ENCODE measurements around the gene PTPRN2.
"Not testable (repeated sequence)": the region's sequence is repeated elsewhere in the genome, so short reads cannot be mapped to it uniquely, and the experiment has no call there.

Gene PTPRN2

DNA sequence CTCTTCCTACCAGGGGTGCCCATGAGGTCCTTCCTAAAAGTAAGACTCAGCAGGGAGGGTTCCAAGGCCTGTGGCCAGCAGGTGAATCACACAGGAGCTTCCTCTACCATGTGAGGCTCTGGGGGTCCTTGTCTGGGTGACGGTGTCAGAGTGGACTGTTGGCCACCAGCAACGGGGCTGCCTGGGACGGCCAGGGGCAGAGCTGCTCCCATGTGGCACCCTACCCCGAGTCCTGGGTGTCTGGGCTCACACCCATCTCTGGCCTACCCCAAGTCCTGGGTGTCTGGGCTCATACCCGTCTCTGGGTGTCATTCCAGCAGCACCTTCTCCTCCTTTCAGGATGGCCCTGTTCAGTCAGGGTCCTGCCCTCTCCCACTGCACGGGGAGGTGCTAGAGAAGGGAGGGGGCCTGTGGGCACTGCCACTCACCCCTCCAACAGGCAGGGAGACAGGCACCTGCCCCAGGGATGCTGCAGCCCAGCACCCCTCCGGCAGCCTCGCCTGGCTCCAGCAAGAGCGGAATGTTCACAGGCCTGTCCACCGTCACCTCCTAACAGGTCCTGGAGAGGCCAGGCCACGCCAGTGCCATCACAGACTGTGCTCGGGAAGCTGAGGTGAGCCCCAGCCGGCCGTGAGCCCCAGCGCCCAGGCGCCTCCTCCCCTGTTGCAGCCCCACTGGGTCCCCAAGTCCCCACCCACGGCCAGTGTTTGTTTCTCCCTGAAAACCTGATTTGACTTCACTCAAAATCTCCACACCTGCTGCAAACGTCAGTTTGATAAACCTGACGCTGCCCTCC is 143.7 kb downstream of the PTPRN2 start:
- no peak for DNase-seq (ENCODE audit: low read depth in 2 of 2)

DNA sequence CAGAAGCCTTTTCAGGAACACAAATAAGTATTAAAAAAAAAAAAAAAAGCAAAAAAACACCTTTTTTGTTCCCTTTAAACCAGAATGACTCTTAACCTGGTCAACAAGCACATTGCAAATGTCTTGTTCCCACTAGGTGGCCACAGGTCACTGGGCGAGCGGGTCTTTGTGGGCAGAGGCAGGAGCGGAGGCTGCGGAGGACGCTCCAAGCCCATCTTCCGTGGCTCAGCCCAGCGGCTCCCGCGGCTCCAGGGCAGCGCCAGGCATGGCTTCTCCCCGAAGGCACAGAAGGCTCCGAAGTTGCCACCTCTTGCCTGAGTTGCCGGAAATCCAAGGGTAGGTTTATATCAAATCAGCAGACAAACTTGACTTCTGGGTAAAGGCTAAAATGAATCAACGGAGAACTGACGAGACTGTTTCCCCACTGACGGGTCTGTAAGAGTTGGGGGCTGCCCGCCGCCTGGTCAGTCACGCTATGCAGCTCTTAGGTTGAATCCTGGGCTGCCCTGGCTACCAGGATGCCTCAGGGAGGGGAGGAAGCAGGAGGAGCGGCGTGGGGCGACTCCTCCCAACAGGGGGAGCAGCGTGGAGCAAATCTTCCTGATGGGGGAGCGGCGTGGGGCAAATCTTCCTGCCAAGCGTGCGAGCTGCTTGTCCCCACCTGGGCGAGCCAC is 144.5 kb downstream of the PTPRN2 start:
- no peak for DNase-seq (ENCODE audit: low read depth in 2 of 2)

DNA sequence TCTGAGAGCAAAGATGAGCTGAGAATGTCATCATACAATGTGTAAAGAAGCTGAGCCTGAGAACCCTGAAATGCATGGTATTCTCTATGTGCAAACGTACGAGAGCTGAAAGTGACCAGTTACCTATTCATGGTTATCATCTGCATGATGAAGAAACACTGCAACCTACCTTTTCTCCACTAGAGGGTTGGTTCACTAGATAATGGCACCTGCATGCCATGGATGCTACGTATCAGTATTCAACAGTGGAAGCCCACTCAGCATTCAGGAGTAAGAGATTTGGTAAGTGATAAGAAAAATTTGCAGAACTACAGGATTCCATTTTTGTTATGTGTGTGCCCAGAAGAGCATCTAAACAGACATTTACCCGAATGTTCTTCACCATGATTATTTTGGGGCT is 145.4 kb downstream of the PTPRN2 start:
- no peak for DNase-seq (ENCODE audit: low read depth in 2 of 2)

DNA sequence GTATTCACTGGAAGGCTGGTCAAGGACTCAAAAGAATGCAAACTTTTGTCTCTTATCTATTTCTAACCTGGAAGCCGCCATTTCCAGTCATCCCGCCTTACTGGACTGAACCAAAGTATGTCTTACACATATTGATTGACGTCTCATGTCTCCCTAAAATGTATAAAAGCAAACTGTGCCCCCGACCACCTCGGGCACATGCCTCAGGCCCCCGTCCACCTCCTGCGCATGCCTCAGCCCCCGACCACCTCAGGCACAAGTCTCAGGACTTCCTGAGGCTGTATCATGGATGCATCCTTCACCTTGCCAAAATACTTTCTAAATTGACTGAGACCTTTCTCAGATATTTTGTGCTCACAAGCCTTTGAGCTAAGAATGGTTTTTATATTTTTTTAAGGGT is 148.6 kb downstream of the PTPRN2 start:
- DNase-seq (ENCODE audit: low read depth in 2 of 2), result no peak

DNA sequence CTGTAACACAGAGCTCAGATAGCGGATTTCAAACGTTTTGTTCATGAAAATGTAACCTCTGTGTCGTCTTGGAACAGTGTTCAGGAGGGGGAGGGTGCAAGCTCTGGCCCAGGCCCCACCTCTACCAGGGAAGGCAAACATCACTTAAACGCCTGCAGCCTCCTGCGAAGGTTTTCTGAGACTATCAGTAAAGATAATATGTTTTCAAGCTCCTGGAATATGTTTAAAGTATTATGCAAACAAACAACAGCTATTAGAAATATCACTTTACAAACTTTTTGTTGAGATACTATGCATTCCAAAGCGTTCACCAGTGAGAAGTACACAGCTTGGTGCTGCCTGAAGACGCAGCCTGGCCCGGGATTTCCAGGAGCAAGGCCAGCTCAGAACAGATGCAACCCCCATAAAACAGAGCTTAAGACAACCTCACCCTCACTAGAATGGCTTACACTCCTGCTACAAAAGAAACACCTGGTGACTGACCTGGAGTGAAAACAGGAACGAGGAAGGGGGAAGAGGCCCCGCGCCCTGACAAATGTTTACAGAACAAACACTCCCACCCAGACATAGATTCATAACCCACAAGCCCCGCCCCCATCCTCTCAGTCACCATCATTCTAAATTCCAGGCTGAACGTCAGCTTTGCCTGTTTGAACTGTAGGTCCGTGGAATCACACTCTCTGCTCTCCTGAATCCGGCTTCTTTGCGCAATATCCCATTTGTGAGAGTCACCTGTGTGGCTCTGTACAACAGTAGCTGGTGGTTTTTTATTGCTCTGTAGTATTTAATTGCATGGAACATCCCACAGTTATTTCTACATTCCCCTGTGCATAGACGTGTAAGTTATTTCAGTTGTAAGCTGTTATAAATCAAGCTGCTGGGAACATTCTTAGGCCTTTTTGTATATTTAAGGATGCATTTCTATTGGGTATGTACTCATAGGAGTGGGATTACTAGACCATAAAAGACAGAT is 155.0 kb downstream of the PTPRN2 start:
- no peak for DNase-seq (ENCODE audit: low read depth in 2 of 2)

DNA sequence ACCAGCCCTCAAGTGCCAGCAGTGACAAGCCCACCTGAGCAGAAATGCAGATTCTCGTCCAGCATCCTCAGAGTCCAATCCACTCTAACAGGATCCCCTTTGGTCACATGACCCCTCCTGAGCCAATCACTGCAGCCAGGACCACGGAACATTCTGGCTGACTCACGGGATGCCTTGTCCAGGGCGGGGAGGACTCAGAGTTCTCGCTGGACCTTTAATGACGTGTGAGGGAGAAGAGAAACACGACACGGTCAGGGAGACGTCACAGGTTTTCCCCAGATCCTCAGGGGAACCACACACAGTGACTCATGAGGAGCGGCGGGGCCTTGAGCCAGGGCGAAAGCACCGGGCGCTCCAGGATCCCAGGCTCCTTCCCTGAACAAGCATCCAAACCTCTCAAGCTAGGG is 155.7 kb downstream of the PTPRN2 start:
- DNase-seq (ENCODE audit: low read depth in 2 of 2), result no peak

DNA sequence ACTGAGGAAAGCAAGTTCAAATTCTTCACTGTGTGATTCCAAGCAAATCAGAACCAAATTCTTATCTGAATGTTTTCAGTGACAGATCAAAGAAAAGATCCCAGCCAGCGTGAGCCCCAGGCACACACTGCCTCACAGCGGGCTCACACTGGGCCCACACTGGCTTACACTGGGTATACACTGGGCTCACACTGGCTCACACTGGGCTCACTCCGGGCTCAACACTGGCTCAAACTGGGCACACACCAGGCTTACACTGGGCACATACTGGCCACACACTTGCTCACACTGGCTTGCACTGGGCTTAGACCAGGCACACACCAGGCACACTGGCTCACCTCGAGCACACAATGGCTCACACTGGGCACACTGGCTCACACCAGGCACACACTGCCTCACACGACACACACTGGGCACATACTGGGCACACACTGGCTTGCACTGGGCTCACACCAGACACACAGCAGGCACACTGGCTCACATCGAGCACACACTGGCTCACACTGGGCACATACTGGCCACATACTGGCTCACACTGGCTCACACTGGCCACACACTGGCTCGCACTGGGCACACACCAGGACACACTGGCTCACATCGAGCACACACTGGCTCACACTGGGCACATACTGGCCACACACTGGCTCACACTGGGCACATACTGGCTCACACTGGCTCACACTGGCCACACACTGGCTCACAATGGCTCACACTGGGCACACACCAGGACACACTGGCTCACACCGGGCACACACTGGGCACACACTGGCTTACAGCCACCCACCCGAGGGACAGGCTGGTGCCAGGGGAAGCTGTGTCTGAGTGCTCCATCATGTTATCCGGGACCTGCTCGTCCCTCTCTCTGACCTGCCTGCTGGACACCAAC is 156.3 kb downstream of the PTPRN2 start:
- no peak for DNase-seq (ENCODE audit: low read depth in 2 of 2)

DNA sequence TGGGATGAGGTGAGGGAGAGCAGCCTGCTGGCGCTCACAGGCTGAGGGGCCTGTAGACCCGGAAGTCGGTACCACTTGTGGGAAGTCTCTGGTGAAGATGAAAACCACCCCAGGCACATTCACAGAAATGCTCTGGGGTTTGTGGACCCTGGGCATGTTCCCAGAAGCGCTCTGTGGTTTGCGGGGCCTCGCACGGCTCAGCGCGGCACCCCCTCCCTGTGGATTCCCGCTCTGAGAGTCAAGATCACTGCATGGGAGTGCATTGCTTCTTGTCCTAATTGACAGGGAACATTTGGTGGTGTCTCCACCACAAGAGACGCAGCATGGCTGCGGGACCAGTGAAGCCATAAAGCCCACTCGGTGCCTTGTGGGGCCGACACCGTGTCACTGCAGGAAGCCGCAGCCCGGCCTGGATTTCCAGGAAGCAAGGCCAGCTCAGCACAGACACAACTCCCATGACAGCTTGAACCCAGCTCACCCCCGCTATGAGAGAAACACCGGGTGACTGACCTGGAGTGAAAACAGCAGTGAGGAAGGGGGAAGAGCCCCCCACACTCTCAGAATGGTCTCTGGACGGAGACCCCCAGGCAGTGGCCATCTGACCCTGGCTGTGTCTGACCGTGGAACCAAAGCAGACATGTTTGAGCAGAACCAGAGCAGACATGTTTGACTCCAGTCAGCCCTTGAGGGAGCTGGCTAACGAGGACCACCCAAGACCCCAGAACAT is 157.2 kb downstream of the PTPRN2 start:
- DNase-seq (ENCODE audit: low read depth in 2 of 2), result no peak

DNA sequence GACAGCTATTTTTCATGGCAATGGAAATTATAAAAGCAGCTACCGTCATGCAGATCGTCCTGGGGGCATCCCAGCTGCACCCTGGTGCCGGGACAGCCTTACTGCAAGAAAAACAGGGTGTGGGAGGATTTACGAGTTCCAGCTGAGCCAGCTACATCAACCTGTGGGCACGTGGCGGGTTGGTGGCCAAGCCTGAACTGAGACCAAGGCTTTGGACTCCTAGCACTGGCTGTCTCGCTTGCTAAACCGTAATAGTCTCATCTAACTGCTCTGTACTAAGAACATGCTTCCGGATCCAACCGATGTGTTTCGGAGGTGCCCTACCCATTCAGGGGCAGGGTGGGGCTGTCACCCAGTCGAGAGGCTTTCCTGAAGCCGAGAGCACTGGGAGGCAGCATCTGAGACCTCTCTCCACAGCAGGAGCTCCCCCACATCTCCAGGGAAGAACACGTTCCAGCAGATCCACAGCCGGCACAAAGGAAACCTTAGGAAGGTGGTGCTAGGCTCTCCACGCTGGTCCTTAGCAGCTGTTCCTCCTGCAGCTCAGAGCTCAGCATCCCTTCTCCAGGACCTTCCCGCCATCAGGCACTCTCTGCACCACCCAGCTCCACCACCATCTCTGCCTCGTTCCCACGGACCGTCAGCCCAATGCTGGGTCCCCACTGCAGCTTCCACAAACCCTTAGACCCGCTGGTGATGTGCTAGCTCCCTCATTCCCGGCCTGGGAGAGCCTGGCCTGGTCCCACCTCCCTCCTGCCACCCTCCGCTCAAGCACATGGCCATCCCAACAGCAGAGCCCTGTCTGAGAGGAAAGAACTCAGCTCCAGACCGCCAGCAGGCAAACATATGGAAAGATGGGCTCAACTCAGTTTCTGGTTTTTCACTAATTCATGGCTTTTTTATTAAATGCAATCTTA is 158.5 kb downstream of the PTPRN2 start:
- no peak for DNase-seq (ENCODE audit: low read depth in 2 of 2)

DNA sequence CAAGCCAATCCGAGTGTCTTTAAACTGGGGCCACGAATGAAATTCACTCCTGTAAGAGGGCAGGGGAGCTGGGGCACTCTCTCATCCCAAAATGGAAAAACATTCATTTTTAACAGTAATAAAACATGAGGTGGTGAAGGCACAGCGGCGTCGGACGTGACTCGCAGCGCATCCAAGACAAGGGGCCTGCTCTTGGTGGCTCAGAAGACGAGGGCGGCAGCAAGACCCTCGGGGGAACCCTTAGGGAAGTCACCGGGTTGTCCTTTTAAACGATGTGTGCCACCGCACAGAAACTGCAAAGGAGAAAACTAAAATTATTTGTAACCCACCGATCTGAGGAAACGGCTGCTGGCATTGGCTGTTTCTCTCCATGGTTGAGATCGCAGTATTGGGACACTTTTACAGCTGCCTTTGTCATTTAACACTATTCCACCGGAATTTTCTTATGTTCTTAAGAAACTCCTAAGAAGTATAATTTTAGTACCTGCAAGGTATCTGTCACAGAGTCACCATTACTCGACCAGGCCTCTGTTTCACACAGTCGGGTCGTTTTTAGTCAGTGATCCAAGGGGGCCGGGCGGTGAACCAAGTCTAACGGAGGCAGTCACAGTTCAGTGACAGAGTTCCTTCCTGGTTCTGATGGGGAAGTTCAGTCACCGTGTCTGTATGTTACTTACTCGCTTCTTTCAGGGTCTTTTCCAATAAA is 159.3 kb downstream of the PTPRN2 start:
- DNase-seq (ENCODE audit: low read depth in 2 of 2), result no peak

DNA sequence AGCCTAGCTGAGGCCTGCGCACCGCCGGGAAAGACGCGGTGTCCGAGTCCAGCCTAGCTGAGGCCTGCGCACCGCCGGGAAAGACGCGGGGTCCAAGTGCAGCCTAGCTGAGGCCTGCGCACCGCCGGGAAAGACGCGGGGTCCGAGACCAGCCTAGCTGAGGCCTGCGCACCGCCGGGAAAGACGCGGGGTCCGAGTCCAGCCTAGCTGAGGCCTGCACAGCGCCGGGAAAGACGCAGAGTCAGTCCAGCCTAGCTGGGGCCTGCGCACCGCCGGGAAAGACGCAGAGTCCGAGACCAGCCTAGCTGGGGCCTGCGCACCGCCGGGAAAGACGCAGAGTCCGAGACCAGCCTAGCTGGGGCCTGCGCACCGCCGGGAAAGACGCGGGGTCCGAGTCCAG is 161.9 kb downstream of the PTPRN2 start:
- DNase-seq (ENCODE audit: low read depth in 2 of 2), result not testable (repeated sequence)

DNA sequence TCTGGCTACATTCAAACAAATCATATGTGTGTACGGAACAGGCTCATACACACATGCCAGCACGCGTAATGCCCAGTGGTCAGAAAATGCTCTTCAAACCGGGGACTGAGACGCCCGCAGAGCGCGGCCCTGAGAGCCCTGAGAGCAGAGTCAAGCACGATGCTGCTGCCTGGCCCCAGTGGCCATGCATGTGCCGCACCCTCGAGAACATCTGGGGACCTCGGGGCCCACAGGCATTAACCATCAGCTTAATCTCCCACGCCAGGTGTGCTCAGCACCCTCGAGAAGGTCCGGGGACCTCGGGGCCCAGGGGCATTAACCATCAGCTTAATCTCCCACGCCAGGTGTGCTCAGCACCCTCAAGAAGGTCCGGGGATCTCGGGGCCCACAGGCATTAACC is 163.1 kb downstream of the PTPRN2 start:
- no peak for DNase-seq (ENCODE audit: low read depth in 2 of 2)

DNA sequence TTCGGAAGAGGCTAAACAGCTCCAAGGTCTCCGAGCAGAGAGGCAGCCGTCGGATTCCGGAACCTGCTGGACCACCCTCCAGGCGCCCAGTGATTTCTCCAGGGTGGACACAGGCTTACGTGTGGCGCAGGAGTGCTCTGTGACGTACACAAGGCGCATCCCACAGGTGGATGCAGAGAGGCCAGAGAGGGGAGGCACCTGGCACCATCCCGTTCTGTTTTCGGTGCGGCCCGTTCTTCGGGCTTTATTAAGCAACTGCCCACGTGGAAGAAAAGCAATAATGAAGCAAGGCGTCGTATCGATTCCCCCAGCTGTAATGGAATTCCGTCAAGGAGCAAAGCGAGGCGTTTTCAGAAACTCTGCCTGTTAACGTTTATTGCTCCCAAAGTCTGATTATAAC is 163.6 kb downstream of the PTPRN2 start:
- no peak for DNase-seq (ENCODE audit: low read depth in 2 of 2)

DNA sequence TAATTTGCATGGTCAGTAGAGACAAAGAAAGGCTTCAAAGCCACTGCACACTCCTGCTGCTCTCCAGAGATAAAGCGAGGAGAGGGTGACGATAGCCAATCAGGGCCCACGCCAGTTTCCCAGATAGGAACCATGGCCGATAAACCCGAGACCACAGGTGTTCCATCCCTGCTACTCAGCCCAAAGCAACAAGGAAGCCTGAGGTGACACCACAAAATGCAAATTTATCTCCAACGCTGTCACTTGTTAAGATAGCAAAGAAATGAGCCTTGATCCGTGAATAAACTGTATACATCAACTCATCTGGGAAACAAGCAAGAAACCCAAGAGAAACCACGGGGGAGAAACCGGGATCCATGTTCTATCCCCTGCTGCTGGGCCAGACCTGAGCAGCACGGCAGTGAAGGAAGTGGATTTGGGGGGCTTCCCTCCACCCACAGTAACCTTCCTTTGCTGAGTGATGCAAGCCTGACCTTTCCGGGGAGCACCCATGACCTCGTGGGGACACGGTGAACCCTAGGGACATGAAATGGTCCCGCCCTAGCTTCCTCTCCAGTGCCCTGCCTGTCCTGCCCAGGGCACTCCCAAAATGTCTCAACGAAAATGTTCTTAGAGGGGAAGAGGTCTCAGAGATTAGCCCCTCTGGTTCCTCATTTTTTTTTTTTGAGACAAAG is 164.6 kb downstream of the PTPRN2 start:
- no peak for DNase-seq (ENCODE audit: low read depth in 2 of 2)

DNA sequence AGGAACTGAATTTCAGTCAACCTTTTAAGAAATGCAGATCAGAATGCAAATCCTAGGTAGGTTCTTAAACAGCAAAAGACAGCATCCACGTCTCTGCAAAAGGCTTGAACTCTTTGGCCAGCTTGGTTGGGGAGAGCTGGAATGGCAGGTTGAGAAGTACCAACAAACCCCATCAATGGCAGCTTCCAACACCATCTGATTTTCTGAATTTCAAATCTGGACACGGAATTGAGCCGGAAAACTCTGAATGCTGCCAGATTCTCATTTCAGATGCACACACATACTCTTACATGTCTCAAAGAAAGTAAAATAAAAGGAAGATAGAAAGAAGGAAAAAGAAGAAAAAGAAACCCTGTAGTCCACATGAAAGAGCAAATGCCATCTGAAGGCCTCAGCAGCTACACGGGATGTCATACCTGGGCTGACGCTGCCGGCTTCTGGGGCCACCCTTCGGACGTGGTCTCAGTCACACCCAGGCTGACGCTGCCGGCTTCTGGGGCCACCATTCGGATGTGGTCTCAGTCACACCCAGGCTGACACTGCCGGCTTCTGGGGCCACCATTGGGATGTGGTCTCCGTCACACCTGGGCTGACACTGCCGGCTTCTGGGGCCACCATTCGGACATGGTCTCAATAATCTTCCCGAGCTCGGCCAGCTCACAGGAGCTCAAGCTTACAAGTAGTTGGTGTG is 165.3 kb downstream of the PTPRN2 start:
- DNase-seq (ENCODE audit: low read depth in 2 of 2), result no peak

DNA sequence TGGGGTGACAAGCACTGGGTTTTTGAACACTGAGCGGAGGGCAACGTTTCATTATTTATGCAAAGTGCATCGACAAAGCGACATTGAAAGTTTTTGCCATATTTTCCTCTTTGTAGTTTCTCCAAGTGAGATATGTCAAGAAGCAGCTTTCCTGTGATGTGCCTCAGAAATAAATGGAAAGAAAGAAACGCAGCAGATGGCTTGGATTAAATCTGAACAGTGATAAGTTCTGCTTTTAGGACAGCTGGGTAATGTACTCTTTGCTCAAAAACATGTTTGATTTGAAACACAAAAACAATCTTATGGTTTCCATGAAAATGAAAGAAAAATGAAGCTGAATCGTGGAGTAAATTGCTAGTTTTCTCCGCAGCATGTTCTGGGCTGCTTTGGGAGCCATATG is 166.3 kb downstream of the PTPRN2 start:
- DNase-seq (ENCODE audit: low read depth in 2 of 2), result no peak

DNA sequence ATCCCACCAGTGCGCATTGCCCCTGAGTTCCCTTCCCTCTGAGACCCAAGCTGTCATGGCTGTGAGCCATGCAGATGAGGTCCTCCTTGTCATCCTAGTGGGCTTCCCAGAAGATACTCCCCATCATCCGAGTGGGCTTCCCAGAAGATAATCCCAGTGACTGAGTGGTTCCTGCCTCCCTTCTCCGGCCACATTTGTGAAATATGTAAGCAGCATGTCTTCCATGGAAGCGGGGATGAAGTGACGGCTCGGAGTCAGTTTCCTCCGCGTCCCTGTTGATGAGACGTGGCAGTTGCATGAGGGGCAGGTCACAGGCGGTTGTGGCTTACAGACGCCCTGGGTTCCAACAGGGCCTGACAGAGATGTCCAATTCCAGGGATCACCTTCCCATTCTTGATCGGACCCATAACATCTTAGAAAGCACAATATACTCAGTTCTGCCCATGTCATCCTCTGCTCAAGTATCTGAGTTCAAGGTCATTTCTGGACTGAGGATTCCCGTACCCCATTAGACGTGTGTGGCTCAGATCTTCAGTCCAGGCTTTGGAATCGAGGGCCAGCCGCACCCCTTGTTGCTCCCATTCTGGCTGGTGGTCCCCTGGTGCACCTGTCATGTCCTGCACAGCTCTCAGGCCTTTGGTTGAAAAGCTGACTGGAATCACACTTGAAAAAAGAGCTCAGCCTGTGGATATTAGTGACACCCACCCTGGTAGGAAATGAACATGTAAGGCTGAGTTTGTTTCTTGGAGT is 166.9 kb downstream of the PTPRN2 start:
- DNase-seq (ENCODE audit: low read depth in 2 of 2), result no peak

Data from stimulated activated CD8-positive, alpha-beta memory T cell treated with anti-CD3 and anti-CD28 coated beads, Interleukin-15, amount 100 ng/mL, for 48 hours (primary cell).